HepG2 (cell line): ENCODE data around the gene SERTAD3. TPM values are rescaled to one million over a fixed set of nuclear protein-coding genes. Genes with fewer than 3 reads are reported as not detected.

Experiments
- HMG20B ChIP-seq: conservative IDR thresholded peaks from 2 replicates; pipeline ENCODE4 v1.6.1; 2016; ENCODE audit warnings: missing genetic modification reagents, missing compliant biosample characterization
- HNRNPK ChIP-seq: fragments of 200-400 bp; formaldehyde crosslinking; IDR thresholded peaks from 2 replicates; pipeline ENCODE4 v1.6.1; 2018; ENCODE audit warnings: low read length, low read depth, moderate library complexity, mild to moderate bottlenecking; ENCODE audit not compliant: poor library complexity, severe bottlenecking
- HOXA3 ChIP-seq: sonication (generic); formaldehyde crosslinking; IDR thresholded peaks from 2 replicates; pipeline ENCODE4 v1.5.0; 2020; ENCODE audit warnings: missing genetic modification reagents
- MAF1 ChIP-seq: sonication (generic); formaldehyde crosslinking; IDR thresholded peaks from 2 replicates; pipeline ENCODE4 v1.5.0; 2020; ENCODE audit warnings: missing genetic modification reagents, borderline replicate concordance
- PHF8 ChIP-seq: sonication (generic); formaldehyde crosslinking; IDR thresholded peaks from 2 replicates; pipeline ENCODE4 v1.5.0; 2020; ENCODE audit warnings: missing genetic modification reagents
- SOX5 ChIP-seq: IDR thresholded peaks from 2 replicates; pipeline ENCODE4 v1.6.1; 2016; ENCODE audit warnings: borderline replicate concordance
- ZGPAT ChIP-seq: IDR thresholded peaks from 2 replicates; pipeline ENCODE4 v1.6.1; 2016; ENCODE audit warnings: mild to moderate bottlenecking
- ZNF143 ChIP-seq: sonication (generic); formaldehyde crosslinking; IDR thresholded peaks from 2 replicates; pipeline ENCODE4 v1.4.0; 2020; ENCODE audit warnings: missing genetic modification reagents
- ZNF264 ChIP-seq: sonication (generic); formaldehyde crosslinking; IDR thresholded peaks from 2 replicates; pipeline ENCODE4 v1.4.0; 2020; ENCODE audit warnings: missing genetic modification reagents
- ZNF33A ChIP-seq: sonication (generic); formaldehyde crosslinking; IDR thresholded peaks from 2 replicates; pipeline ENCODE4 v1.5.1; 2020; ENCODE audit warnings: missing genetic modification reagents, mild to moderate bottlenecking, moderate library complexity, borderline replicate concordance
- ZNF556 ChIP-seq: sonication (generic); formaldehyde crosslinking; IDR thresholded peaks from 2 replicates; pipeline ENCODE4 v1.4.0; 2020; ENCODE audit warnings: mild to moderate bottlenecking, missing genetic modification reagents, borderline replicate concordance
- ZNF577 ChIP-seq: sonication (generic); formaldehyde crosslinking; IDR thresholded peaks from 2 replicates; pipeline ENCODE4 v1.4.0; 2020; ENCODE audit warnings: mild to moderate bottlenecking, low read depth, missing genetic modification reagents, borderline replicate concordance
- ZNF589 ChIP-seq: sonication (generic); formaldehyde crosslinking; conservative IDR thresholded peaks from 2 replicates; pipeline ENCODE4 v1.8.0; 2022; ENCODE audit warnings: mild to moderate bottlenecking, moderate library complexity, missing genetic modification reagents
- ZNF788 ChIP-seq: sonication (generic); formaldehyde crosslinking; IDR thresholded peaks from 2 replicates; pipeline ENCODE4 v1.5.0; 2020; ENCODE audit warnings: mild to moderate bottlenecking, missing genetic modification reagents, borderline replicate concordance
- polyA plus RNA-seq, 8 experiments: library from polyadenylated mRNA; depleted of rRNA in 3 of 8; stranded (reverse) in 7 of 8; unstranded in 1 of 8; fragments of >200 nt; fragmentation: Illumina TruSeq in 4 of 8; extraction: Trizol in 4 of 8; gene quantifications; 2 replicates each; pipeline versions ENCODE4 v1.2.1 to v1.2.3, GENCODE V29; 2011 to 2016; ENCODE audit warnings: low read depth in 4 of 8, missing spikeins in 1 of 8, mixed read lengths in 1 of 8; ENCODE audit not compliant: insufficient read depth in 1 of 8
- total RNA-seq, 5 experiments: library from RNA; depleted of rRNA; stranded (reverse); fragments of >200 nt; fragmentation: Illumina TruSeq; extraction: Trizol; gene quantifications; 2 replicates each; pipeline ENCODE4 v1.2.3, GENCODE V29; 2016; ENCODE audit warnings: low read depth in 1 of 5
- TF ChIP-seq, protein P1 (sequence below): IDR thresholded peaks from 2 replicates; pipeline ENCODE4 v1.6.1; 2016; ENCODE audit warnings: missing biosample characterization, missing genetic modification reagents, low read depth
- TF ChIP-seq, protein P2 (sequence below): sonication (generic); formaldehyde crosslinking; IDR thresholded peaks from 2 replicates; pipeline ENCODE4 v1.5.1; 2020; ENCODE audit warnings: mild to moderate bottlenecking, missing genetic modification reagents
- TF ChIP-seq, protein P3 (sequence below): sonication (generic); formaldehyde crosslinking; conservative IDR thresholded peaks from 2 replicates; pipeline ENCODE4 v1.4.0; 2020; ENCODE audit warnings: mild to moderate bottlenecking, missing genetic modification reagents, moderate library complexity

Gene SERTAD3
- total and polyA plus RNA-seq, 2 of the 13 experiments (the other 11 are each of a cell fraction or from before 2014, with no cell fraction given), result 9.6 to 16.9 TPM

DNA sequence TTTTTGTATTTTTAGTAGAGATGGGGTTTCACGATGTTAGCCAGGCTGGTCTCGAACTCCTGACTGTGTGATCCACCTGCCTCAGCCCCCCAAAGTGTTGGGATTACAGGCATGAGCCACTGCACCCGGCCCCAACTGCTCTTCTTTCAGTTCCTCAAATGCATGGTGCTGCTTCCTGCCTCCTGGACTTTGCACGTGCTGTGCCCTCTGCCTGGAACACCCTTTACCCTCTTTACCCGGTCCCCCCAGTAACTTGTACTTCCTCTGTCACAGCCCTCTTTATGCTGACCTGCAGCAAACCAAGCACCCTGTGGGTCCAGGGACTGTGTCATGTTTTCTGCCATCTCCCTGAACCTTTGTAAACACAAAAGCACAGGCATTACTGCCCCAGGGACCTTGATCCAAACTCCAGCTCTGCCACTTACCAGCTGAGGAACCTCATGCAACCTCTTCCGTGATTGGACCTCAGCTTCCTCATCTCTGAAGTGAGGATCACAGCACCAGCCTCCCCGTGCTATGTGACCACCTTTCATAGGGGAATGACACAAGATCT, 17.6 kb upstream of the SERTAD3 start (continued):
- TF ChIP-seq ZNF33A (CRISPR knock-in tag) (no peak), ZNF788 (CRISPR knock-in tag) (peak; percentile 48; the same call in 1 of the 2 replicates), HOXA3 (peak; percentile 68; the same call in 1 of the 2 replicates), ZNF589 (CRISPR knock-in tag) (no peak), ZNF143 (0 out of 2 replicates have a peak, but pooled peaks have one; percentile 14), HMG20B (CRISPR knock-in tag) (no peak), HNRNPK (no peak), ZNF577 (CRISPR knock-in tag) (no peak), ZNF556 (CRISPR knock-in tag) (peak; percentile 59; the same call in 1 of the 2 replicates), SOX5 (0 out of 2 replicates have a peak, but pooled peaks have one; percentile 27), ZGPAT (CRISPR knock-in tag) (0 out of 2 replicates have a peak, but pooled peaks have one; percentile 26), ZNF264 (CRISPR knock-in tag) (0 out of 2 replicates have a peak, but pooled peaks have one; percentile 24), MAF1 (no peak), PHF8 (CRISPR knock-in tag) (0 out of 2 replicates have a peak, but pooled peaks have one; percentile 14)
- TF ChIP-seq, protein P1, sequence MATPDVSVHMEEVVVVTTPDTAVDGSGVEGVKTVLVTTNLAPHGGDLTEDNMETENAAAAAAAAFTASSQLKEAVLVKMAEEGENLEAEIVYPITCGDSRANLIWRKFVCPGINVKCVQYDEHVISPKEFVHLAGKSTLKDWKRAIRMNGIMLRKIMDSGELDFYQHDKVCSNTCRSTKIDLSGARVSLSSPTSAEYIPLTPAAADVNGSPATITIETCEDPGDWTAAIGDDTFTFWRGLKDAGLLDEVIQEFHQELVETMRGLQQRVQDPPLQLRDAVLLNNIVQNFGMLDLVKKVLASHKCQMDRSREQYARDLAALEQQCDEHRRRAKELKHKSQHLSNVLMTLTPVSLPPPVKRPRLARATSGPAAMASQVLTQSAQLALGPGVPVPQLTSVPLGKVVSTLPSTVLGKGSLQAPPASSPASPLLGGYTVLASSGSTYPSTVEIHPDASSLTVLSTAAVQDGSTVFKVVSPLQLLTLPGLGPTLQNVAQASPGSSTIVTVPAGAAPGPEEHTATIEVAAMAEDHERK (CRISPR knock-in tag), result no peak
- TF ChIP-seq, protein P2, sequence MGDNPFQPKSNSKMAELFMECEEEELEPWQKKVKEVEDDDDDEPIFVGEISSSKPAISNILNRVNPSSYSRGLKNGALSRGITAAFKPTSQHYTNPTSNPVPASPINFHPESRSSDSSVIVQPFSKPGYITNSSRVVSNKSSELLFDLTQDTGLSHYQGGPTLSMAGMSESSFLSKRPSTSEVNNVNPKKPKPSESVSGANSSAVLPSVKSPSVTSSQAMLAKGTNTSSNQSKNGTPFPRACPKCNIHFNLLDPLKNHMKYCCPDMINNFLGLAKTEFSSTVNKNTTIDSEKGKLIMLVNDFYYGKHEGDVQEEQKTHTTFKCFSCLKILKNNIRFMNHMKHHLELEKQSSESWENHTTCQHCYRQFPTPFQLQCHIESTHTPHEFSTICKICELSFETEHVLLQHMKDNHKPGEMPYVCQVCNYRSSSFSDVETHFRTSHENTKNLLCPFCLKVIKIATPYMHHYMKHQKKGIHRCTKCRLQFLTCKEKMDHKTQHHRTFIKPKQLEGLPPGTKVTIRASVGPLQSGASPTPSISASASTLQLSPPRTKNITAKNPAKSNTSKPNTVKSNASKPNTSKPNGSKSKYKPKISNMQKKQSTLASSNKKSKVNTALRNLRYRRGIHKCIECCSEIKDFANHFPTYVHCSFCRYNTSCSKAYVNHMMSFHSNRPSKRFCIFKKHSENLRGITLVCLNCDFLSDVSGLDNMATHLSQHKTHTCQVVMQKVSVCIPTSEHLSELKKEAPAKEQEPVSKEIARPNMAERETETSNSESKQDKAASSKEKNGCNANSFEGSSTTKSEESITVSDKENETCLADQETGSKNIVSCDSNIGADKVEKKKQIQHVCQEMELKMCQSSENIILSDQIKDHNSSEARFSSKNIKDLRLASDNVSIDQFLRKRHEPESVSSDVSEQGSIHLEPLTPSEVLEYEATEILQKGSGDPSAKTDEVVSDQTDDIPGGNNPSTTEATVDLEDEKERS (CRISPR knock-in tag), result no peak
- TF ChIP-seq, protein P3, sequence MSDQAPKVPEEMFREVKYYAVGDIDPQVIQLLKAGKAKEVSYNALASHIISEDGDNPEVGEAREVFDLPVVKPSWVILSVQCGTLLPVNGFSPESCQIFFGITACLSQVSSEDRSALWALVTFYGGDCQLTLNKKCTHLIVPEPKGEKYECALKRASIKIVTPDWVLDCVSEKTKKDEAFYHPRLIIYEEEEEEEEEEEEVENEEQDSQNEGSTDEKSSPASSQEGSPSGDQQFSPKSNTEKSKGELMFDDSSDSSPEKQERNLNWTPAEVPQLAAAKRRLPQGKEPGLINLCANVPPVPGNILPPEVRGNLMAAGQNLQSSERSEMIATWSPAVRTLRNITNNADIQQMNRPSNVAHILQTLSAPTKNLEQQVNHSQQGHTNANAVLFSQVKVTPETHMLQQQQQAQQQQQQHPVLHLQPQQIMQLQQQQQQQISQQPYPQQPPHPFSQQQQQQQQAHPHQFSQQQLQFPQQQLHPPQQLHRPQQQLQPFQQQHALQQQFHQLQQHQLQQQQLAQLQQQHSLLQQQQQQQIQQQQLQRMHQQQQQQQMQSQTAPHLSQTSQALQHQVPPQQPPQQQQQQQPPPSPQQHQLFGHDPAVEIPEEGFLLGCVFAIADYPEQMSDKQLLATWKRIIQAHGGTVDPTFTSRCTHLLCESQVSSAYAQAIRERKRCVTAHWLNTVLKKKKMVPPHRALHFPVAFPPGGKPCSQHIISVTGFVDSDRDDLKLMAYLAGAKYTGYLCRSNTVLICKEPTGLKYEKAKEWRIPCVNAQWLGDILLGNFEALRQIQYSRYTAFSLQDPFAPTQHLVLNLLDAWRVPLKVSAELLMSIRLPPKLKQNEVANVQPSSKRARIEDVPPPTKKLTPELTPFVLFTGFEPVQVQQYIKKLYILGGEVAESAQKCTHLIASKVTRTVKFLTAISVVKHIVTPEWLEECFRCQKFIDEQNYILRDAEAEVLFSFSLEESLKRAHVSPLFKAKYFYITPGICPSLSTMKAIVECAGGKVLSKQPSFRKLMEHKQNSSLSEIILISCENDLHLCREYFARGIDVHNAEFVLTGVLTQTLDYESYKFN (CRISPR knock-in tag), result peak; percentile 89
